Measurements from ENCODE around the gene TYW5.

DNA sequence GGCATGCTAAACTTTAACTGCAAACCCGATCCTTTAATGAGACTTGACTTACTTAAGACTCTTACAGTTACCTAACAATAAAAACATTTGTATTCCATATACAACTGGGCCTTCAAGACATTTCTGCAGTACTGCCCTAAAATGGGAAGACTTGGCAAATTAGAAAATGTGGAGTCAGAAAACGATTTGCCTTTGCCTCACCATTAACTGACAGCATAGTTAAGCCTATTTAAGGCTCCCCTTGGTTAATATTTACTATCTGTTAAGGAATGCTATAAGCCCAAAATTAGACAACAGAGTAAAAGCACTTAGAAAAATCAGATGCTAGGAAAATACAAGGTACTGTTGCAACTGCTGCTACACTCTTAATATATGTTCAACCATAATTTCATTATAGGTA is 18.7 kb downstream of the TYW5 start:
- TF ChIP-seq CTCF (conservative IDR thresholded peaks at IDR 0.05) (no peak), EZH2 (IDR thresholded peaks at IDR 0.05; ENCODE audit: low read depth) (no peak)
